ENCODE data around the gene DMD.

DMD gene

GRCh38 chrX:31314921-31315320 lies 1896.4 kb downstream of the DMD start:
- Histone ChIP-seq H3K79me2 (ENCODE audit: insufficient read depth, low read length) (no peaks in the 10 kb centered on the region), H3F3A (ENCODE audit: low read depth) (no peaks in the 10 kb centered on the region), H3K9me3 (ENCODE audit: insufficient read depth, low read depth, low read length) (no peaks in the 10 kb centered on the region), H2AFZ (ENCODE audit: low read length) (no peak overlapping the region), H3K9ac (ENCODE audit: low read depth, low read length, poor library complexity, severe bottlenecking) (no peak overlapping the region), H4K20me1 (ENCODE audit: insufficient read depth, low read length, poor library complexity, severe bottlenecking) (no peaks in the 10 kb centered on the region), H3K9me2 (replicated peaks; ENCODE audit: low read depth, low read length) (no peaks in the 10 kb centered on the region), H3K4me2 (ENCODE audit: low read depth, low read length, poor library complexity, severe bottlenecking) (no peak overlapping the region), H3K27me3 (ENCODE audit: insufficient read depth, low read length, poor library complexity, severe bottlenecking) (no peaks in the 10 kb centered on the region), H3K4me3 (ENCODE audit: low read length, poor library complexity, severe bottlenecking) (no peak overlapping the region), H3K4me1 (ENCODE audit: insufficient read depth, low read length, poor library complexity, severe bottlenecking) (peaks cover 3% of the 10 kb centered on the region), H3K36me3 (ENCODE audit: insufficient read depth, low read length) (no peaks in the 10 kb centered on the region)
- no peak for TF ChIP-seq CTCF (conservative IDR thresholded peaks at IDR 0.05; ENCODE audit: low read length)
- TF ChIP-seq EZH2phosphoT487 (IDR thresholded peaks at IDR 0.05; ENCODE audit: borderline replicate concordance) = no peak

- H3K4me1 ChIP-seq (ENCODE audit: insufficient read depth, low read length, poor library complexity, severe bottlenecking) = no peaks in the 10 kb centered on the region
- no peaks in the 10 kb centered on the region for H3F3A ChIP-seq (ENCODE audit: low read depth)
- no peaks in the 10 kb centered on the region for H3K79me2 ChIP-seq (ENCODE audit: insufficient read depth, low read length)
- no peaks in the 10 kb centered on the region for H3K36me3 ChIP-seq (ENCODE audit: insufficient read depth, low read length)
- H3K9ac ChIP-seq (ENCODE audit: low read depth, low read length, poor library complexity, severe bottlenecking) = no peak overlapping the region
- no peak overlapping the region for H3K4me3 ChIP-seq (ENCODE audit: low read length, poor library complexity, severe bottlenecking)
- no peaks in the 10 kb centered on the region for H3K9me2 ChIP-seq (replicated peaks; ENCODE audit: low read depth, low read length)
- TF ChIP-seq EZH2phosphoT487 (IDR thresholded peaks at IDR 0.05; ENCODE audit: borderline replicate concordance) (no peak), CTCF (conservative IDR thresholded peaks at IDR 0.05; ENCODE audit: low read length) (no peak)
- H4K20me1 ChIP-seq (ENCODE audit: insufficient read depth, low read length, poor library complexity, severe bottlenecking) = no peaks in the 10 kb centered on the region
- no peak overlapping the region for H3K4me2 ChIP-seq (ENCODE audit: low read depth, low read length, poor library complexity, severe bottlenecking)
- H2AFZ ChIP-seq (ENCODE audit: low read length) = no peak overlapping the region
- no peaks in the 10 kb centered on the region for H3K27me3 ChIP-seq (ENCODE audit: insufficient read depth, low read length, poor library complexity, severe bottlenecking)
- no peaks in the 10 kb centered on the region for H3K9me3 ChIP-seq (ENCODE audit: insufficient read depth, low read depth, low read length)
These were observed 1903.4 kb downstream of the DMD start for GRCh38 chrX:31307952-31308351.

GRCh38 chrX:31302573-31303075 lies 1908.7 kb downstream of the DMD start:
- TF ChIP-seq EZH2phosphoT487 (IDR thresholded peaks at IDR 0.05; ENCODE audit: borderline replicate concordance) = no peak
- no peak for TF ChIP-seq CTCF (conservative IDR thresholded peaks at IDR 0.05; ENCODE audit: low read length)
- Histone ChIP-seq H3K4me2 (ENCODE audit: low read depth, low read length, poor library complexity, severe bottlenecking) (no peak overlapping the region), H3K4me3 (ENCODE audit: low read length, poor library complexity, severe bottlenecking) (no peak overlapping the region), H3K36me3 (ENCODE audit: insufficient read depth, low read length) (no peaks in the 10 kb centered on the region), H4K20me1 (ENCODE audit: insufficient read depth, low read length, poor library complexity, severe bottlenecking) (no peaks in the 10 kb centered on the region), H3K9ac (ENCODE audit: low read depth, low read length, poor library complexity, severe bottlenecking) (no peak overlapping the region), H3F3A (ENCODE audit: low read depth) (no peaks in the 10 kb centered on the region), H3K27me3 (ENCODE audit: insufficient read depth, low read length, poor library complexity, severe bottlenecking) (no peaks in the 10 kb centered on the region), H2AFZ (ENCODE audit: low read length) (no peak overlapping the region), H3K79me2 (ENCODE audit: insufficient read depth, low read length) (no peaks in the 10 kb centered on the region), H3K4me1 (ENCODE audit: insufficient read depth, low read length, poor library complexity, severe bottlenecking) (no peaks in the 10 kb centered on the region), H3K9me2 (replicated peaks; ENCODE audit: low read depth, low read length) (no peaks in the 10 kb centered on the region), H3K9me3 (ENCODE audit: insufficient read depth, low read depth, low read length) (no peaks in the 10 kb centered on the region)
